ENCODE data around the gene GOLIM4.
"Not testable (repeated sequence)": the region's sequence is repeated elsewhere in the genome, so short reads cannot be mapped to it uniquely, and the experiment has no call there.

GOLIM4 gene

GRCh38 chr3:168073842-168074605, 21.7 kb downstream of the GOLIM4 start:
- no peak for DNase-seq (ENCODE audit: low read depth in 2 of 2, low spot score in 1 of 2)

- no peak for DNase-seq (ENCODE audit: low read depth in 2 of 2, low spot score in 1 of 2)
These were observed 23.4 kb downstream of the GOLIM4 start for GRCh38 chr3:168072323-168072650.

GRCh38 chr3:168071591-168072322, 24.0 kb downstream of the GOLIM4 start:
- DNase-seq (ENCODE audit: low read depth in 2 of 2, low spot score in 1 of 2): no peak

GRCh38 chr3:168070919-168071318, 24.8 kb downstream of the GOLIM4 start:
- no peak for DNase-seq (ENCODE audit: low read depth in 2 of 2, low spot score in 1 of 2)

- DNase-seq (ENCODE audit: low read depth in 2 of 2, low spot score in 1 of 2): no peak
These were observed 27.4 kb downstream of the GOLIM4 start for GRCh38 chr3:168068346-168068745.

- no peak for DNase-seq (ENCODE audit: low read depth in 2 of 2, low spot score in 1 of 2)
These were observed 28.8 kb downstream of the GOLIM4 start for GRCh38 chr3:168066882-168067281.

- no peak for DNase-seq (ENCODE audit: low read depth in 2 of 2, low spot score in 1 of 2)
These were observed 30.2 kb downstream of the GOLIM4 start for GRCh38 chr3:168065569-168065968.

- DNase-seq (ENCODE audit: low read depth in 2 of 2, low spot score in 1 of 2): no peak
These were observed 32.6 kb downstream of the GOLIM4 start for GRCh38 chr3:168063122-168063521.

GRCh38 chr3:168062679-168063078, 33.0 kb downstream of the GOLIM4 start:
- DNase-seq (ENCODE audit: low read depth in 2 of 2, low spot score in 1 of 2): no peak

- no peak for DNase-seq (ENCODE audit: low read depth in 2 of 2, low spot score in 1 of 2)
These were observed 34.3 kb downstream of the GOLIM4 start for GRCh38 chr3:168061332-168061996.

- no peak for DNase-seq (ENCODE audit: low read depth in 2 of 2, low spot score in 1 of 2)
These were observed 35.4 kb downstream of the GOLIM4 start for GRCh38 chr3:168060317-168060716.

- no peak for DNase-seq (ENCODE audit: low read depth in 2 of 2, low spot score in 1 of 2)
These were observed 37.2 kb downstream of the GOLIM4 start for GRCh38 chr3:168058481-168058880.

GRCh38 chr3:168056398-168057230, 39.1 kb downstream of the GOLIM4 start:
- not testable (repeated sequence) for DNase-seq (ENCODE audit: low read depth in 2 of 2, low spot score in 1 of 2)

- no peak for DNase-seq (ENCODE audit: low read depth in 2 of 2, low spot score in 1 of 2)
These were observed 41.3 kb downstream of the GOLIM4 start for GRCh38 chr3:168054447-168054846.

- DNase-seq (ENCODE audit: low read depth in 2 of 2, low spot score in 1 of 2): no peak
These were observed 42.6 kb downstream of the GOLIM4 start for GRCh38 chr3:168053115-168053514.

- no peak for DNase-seq (ENCODE audit: low read depth in 2 of 2, low spot score in 1 of 2)
These were observed 43.2 kb downstream of the GOLIM4 start for GRCh38 chr3:168052515-168052914.

GRCh38 chr3:168051531-168052471, 43.9 kb downstream of the GOLIM4 start:
- no peak for DNase-seq (ENCODE audit: low read depth in 2 of 2, low spot score in 1 of 2)

- DNase-seq (ENCODE audit: low read depth in 2 of 2, low spot score in 1 of 2): no peak
These were observed 44.7 kb downstream of the GOLIM4 start for GRCh38 chr3:168051070-168051469.

GRCh38 chr3:168049367-168049974, 46.3 kb downstream of the GOLIM4 start:
- DNase-seq (ENCODE audit: low read depth in 2 of 2, low spot score in 1 of 2): no peak

Measured in stimulated activated CD8-positive, alpha-beta memory T cell treated with anti-CD3 and anti-CD28 coated beads, Interleukin-4, amount 100 ng/mL, for 4 hours (primary cell).